ENCODE results near the gene LIPI.

- TF ChIP-seq CTCF (IDR thresholded peaks at IDR 0.05; ENCODE audit: low read depth, low read length) (no peak), EZH2phosphoT487 (IDR thresholded peaks at IDR 0.05; ENCODE audit: low read depth) (no peak)
These were observed 24.3 kb upstream of the LIPI start for GRCh38 chr21:14235101-14235500.

Measured in OCI-LY3 (cell line).